ENCODE results near the gene GCLC.

The GCLC gene

GRCh38 chr6:53474010-53474409 is 70.9 kb downstream of the GCLC start:
- DNase-seq = no peak
- intact Hi-C loops (cut with DNase I) = no loop called here

GRCh38 chr6:53469163-53469562 is 75.7 kb downstream of the GCLC start:
- DNase-seq = no peak
- intact Hi-C loops (cut with DNase I) = no loop called here

- DNase-seq = no peak
- intact Hi-C loops (cut with DNase I) = no loop called here
Observed at GRCh38 chr6:53466257-53466656, 78.6 kb downstream of the GCLC start.

- intact Hi-C loops (cut with DNase I) = no loop called here
- no peak for DNase-seq
Observed at GRCh38 chr6:53465732-53466131, 79.2 kb downstream of the GCLC start.

DNA sequence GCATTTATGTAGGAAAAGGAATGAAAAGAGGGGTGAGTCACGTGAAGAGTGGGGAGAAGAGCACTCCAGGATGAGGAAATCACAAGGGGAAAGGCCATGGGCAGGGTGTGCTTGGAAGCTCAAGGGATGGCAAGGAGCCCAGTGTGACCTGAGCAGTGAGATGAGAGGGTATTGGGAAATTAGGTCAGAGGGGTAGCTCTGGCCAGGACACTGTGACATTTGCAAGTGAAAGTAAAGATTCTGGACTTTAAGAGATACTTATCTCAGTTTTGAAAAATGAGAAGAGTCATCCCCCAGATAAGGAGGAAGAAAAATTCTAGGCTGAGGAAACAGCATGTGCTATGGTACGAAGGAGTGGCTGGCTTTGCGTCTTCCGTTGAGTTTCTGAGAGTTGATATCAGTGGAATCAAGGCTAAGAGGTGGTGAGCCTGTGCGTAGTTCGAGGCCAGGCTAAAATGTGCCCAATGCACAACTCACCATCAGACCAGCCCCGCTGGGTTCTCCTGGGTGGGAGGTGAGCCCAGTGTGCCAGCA is 79.9 kb downstream of the GCLC start:
- peak in 1 of 42 donors; percentile 38 for DNase-seq
- intact Hi-C loops (cut with DNase I) = no loop called here

GRCh38 chr6:53464483-53464882 is 80.4 kb downstream of the GCLC start:
- intact Hi-C loops (cut with DNase I) = no loop called here
- peak in 1 of 42 donors; percentile 22 for DNase-seq

DNA sequence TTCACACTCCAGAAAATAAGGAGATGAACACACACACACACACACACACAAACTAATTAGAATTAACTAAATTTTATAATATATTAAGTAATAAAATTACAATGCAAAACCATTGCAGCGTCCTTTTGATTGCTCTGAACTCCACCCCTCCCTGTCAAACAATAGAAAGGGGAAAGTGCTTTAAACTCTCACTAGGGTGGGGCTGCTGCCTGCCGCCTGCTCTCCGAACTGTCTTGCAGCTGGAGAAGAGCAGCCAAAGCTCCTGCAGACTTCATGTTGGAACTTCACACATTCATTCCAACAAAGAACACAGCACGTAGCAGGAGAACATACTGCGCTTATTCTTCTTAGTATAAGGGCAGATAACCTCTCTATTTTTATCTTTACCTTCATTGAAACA is 83.2 kb downstream of the GCLC start:
- intact Hi-C loops (cut with DNase I) = no loop called here
- DNase-seq = no peak

DNA sequence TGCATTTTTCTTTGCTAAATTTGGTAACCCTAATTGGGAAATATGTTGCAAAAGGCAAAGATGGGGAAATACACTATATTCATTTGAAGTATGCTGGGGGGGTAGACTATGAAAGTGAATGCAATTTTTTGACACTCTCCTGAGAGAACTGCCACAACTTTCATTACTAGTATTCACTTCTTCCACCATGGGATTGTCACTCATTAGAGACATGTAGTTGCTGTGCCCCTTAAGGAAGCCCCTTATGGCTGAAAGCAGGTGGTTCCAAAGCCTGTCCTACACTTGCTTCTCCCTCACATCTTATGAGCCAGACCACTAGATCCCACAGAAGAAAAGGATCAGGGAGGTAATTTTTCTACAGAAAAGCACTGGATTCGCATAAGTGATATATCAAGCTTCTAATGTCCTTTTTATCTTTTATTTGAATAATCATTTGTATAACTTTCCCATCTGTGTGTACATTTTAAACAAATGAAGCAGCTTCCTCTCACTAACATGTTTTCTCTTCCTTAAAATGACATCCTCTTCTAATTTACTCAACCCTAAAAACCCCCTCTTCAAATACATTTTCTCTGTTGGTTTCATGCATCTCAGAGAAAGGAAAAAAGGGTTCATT is 83.8 kb downstream of the GCLC start:
- intact Hi-C loops (cut with DNase I) = no loop called here
- no peak for DNase-seq

GRCh38 chr6:53458105-53458866 is 86.6 kb downstream of the GCLC start:
- no peak for DNase-seq
- intact Hi-C loops (cut with DNase I) = no loop called here

- no peak for DNase-seq
- intact Hi-C loops (cut with DNase I) = no loop called here
Observed at GRCh38 chr6:53456809-53457208, 88.1 kb downstream of the GCLC start.

DNA sequence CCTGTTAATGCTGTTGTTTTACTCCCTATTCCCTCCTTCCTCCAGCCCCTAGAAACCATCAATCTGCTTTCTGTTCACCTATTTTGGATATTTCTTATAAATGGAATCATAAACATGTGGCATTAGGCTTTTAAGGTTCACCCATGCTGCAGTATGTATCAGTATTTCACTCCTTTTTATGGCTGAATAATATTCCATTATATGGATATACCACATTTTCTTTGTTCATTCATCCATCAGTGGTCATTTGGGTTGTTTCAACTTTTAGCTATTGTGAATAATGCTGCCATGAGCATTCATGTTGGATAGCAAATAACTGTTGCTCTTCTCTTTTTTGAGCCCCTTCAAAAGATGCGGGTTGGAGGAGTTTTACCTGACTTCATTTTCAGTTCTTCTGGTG is 89.2 kb downstream of the GCLC start:
- intact Hi-C loops (cut with DNase I) = no loop called here
- DNase-seq = no peak

- no peak for DNase-seq
- intact Hi-C loops (cut with DNase I) = no loop called here
Observed at GRCh38 chr6:53451165-53451564, 93.7 kb downstream of the GCLC start.

- DNase-seq = no peak
- intact Hi-C loops (cut with DNase I) = no loop called here
Observed at GRCh38 chr6:53447865-53448264, 97.0 kb downstream of the GCLC start.

Measured in head of caudate nucleus (tissue), 42 donors.